LoVo (cell line): ENCODE data around the gene GJB2.
"Not testable (repeated sequence)": the region's sequence is repeated elsewhere in the genome, so short reads cannot be mapped to it uniquely, and the experiment has no call there.

Experiments
- DNase-seq: peaks from one replicate; pipeline ENCODE4 v3.0.0-alpha.2; 2016; ENCODE audit warnings: low spot score

Gene GJB2

DNA sequence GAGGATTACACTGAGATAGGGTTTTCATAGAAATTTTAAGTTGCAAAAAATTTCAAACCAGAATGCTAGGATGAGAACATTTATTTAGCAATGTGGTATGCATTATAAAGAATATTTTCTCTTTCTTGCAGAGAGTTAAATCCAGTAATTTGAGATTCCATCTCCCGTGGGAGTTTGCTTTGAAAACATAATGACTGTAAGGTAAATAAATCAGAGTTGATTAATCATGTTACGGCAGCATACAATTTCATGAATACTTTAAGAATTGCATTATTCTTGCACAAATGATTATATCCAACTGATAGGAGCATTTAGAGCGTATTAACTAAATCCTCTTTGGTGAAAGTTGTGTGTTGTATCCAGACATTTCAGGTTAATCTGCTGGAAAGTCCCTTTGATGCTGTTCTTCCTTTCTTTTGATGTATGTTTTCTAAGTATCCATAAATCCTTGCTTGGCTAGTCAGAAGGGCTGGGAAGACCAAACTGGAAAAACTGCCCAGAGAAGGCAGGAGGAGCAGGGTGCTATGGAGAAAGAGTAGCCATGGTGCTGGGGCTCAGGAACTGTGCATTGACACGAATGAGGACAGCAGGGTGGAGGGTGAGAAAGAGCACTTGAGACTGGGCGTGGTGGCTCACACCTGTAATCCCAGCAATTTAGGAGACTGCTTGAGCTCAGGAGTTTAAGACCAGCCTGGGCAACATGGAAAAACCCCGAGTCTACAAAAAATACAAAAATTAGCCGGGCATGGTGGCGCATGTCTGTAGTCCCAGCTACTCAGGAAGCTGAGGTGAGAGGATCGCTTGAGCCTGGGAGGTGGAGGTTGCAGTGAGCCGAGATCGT is 27.1 kb downstream of the GJB2 start:
- no peak for DNase-seq

DNA sequence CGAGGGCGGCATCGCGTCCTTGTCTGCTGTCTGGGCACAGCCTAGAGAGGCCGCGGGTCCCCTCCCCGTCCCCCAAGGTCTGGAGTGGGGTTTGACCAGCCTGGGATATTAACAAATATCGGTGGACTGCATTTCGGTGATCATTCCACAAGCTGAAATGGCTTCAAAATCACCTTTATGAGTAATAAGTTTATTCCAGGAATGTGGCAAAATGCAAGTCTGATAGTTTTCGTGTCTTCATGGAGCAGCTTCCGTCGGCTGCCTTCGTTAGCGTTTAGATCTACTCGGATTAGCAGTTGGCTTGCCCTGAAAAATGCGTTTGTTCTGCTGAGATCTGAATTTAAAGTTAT is 30.8 kb downstream of the GJB2 start:
- DNase-seq, result no peak

DNA sequence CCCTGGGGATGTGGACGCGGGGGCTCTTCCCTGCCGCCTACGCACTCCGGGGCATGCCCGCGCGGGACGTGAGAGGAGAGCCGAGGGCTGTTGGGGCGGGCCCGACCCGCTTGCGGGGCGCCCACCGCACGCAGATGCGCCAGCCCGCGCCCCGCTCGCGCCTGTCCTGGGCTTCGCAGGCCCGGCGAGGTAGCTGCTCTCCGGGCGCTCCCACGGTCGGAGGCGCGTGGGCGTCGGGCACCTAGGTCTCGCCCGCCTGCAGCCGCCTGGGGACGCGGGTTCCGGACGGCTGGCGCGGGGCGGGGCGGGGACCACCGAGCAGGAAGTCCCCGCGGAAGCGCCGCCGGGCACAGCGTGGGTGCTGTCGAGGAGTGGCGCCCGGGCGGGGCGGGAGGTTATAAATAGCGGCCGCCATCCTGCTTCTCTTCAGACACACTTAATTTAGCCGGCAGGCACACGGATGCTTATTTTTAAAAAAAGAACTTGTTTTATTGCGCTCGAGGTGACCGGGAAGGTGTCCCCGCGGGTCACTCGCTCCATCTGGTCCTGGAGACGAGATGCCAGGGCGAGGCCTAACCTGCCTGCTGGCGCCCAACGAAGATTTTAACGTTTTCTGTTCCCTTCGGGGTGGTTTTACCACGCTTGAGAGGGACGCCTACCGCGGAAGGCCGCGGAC is 31.3 kb downstream of the GJB2 start:
- no peak for DNase-seq

DNA sequence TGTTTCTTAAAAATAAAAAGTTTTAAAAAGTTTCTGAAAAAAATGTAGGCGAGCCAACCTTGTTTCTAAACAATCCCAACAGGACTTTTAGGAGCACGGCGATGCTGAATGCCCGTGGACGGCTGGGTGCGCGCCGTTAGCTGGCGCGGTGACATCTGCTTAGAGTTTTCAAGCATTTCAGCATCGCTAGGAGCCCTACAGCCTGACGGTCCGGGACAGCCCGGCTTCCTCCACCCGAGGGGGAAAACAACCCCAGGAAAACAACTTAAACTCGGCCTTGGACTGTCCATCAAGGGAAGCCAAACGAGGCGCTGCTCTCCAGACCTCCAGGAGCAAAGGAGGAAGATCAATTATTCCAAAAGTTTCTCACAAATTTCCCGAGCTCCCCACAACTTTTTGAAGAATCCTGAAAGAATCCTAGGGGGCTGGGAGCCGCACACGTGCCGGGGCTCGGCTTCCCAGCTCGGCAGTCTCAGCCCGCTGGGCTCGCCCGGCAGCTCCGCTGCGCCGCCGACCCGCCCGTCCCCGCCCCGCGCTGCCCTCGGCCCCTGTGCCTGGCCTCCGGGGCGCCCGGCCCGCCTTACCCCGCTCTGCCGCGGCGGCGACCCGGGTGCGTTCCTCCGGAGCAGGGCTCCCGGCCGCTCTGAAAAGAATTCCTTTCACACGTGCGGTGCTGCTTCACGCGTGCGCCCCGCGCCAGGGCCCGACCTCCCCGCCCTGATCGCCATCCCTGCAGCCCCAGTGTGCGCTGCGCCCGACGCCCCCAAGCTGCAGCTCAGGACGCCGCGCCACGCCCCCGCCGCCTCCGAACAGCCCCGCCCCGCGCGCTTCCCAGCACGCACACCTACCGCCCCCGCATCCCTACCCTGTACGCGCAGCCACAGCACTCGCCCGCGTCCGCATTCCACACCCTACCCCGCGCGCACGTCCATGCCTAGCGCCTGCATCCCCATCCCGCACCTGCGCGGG is 32.1 kb downstream of the GJB2 start, which contains the start of gene GJA3:
Gene GJA3 (minus strand): TSS at position 747 of the 969 bp plus-strand sequence. CDS start 17,764 bp downstream, outside the sequence.
- peak; percentile 78 for DNase-seq

DNA sequence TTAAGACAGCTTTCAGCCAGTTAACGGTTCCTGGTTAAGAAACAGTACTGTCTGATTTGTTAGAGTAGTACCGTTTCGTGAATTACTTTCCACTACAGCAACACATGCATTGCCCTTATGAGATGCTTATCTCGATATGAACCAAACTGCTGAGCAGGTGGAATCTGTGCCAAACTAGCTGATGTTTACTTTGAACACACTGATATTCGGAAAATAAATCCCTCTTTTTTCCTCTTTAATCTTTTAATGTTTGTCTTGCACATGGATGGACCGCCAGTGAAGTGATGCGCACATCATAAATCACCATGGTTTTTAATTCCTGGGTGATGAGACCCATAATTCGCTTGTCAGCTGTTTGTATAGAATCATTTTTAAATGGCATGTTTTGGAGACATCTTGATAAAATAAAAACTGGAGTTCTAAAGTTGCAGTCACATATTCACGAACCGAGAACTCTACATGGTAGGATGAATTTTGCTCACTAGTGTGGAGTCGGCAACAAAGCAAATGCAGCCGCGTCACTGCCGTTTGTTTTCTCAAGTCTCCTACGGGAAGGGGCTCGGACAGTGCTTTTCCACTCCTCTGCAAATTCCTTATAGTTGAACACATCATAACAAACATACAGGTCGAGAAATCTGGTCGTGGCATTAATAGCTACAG is 33.0 kb downstream of the GJB2 start:
- DNase-seq, result no peak

DNA sequence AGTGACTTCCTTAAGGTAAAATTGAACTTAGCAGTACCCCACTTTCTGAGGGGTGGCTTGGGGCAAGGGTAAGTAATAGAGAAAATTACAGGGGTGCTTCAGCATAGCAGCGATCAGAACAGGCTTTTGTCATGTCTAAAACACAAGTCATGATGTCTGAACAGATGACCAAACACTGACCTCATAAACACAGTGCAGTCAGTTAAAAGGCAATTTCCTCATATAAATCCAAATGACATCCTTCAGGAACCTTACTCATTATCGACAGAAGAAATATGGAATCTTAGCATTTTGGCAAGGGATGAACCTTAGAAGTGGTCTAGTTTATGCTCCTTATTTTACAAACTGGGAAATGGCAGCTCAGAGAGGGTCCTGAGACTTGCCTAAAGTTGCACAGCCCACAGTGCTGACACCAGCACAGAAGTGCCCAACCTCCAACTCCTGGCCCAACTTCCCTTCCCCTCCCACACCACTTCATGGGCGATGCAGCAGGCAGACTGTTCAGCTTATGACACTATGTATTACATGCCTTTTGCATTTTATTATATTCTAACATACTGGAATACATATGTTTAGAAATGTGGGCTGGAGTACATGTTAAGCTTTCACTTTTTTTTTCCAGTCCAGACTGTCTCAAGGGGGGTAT is 35.5 kb downstream of the GJB2 start:
- DNase-seq, result no peak

DNA sequence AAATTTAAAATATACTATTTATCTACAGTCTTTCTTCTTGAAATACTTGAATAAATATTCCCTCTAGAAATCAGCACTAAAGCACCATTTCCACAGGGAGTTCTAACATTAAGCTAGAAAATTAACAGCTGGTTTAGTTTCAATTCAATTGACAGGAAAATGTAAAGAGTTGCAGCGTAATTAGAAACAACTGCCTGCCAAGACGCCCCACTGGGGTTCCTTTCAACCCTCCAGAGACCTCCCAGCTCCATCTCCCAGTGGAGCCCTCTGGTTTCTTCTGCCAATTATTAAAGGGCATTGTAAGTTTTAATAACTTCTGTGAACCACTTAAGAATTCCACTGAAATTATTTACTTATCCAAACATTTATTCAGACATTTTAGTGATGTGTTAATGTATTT is 36.0 kb downstream of the GJB2 start:
- no peak for DNase-seq

DNA sequence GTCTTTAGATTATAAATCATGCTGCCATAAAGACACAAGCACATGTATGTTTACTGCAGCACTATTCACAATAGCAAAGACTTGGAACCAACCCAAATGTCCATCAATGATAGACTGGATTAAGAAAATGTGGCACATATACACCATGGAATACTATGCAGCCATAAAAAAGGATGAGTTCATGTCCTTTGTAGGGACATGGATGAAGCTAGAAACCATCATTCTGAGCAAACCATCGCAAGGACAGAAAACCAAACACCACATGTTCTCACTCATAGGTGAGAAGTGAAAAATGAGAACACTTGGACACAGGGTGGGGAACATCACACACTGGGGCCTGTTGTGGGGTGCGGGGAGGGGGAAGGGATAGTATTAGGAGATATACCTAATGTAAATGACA is 39.4 kb downstream of the GJB2 start:
- not testable (repeated sequence) for DNase-seq

DNA sequence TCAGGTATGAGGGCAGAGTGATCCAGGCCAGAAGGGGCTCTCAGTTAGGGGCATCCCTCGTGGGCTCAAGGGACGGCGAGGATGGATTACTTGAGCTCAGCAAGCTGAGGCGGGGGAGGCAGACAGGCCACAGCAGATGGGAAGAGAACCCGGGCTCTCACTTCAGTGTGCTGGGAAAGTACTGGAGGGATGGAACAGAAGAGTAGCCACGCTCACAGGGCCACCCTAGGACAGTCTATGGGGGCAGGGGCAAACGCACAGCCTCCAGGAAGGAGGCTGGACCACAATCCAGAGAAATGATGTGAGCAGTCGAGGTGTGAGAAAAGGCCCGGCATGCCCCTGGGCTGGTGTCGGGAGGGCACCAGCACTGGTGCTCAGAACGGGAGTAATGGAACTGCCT is 41.1 kb downstream of the GJB2 start:
- no peak for DNase-seq

DNA sequence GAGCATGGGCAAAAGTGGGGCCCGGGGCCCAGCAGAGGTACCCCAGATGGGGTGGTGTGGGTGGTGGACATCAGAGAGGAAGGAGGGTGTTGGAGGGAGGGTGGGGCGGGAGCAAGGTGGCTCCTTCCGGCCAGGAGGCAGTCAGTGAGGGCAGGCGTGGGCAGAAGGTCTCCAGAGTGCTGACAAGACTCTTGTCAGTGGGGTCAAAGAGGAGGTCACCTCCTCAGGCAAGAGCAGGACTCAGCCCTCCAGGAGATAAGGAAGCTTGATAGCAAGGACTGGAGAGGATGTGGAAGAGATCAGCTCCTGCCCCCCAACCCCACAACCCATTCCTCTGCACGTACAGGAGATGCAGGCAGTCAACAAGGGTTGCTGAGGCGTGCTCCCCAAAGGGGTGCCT is 41.7 kb downstream of the GJB2 start:
- DNase-seq, result no peak

DNA sequence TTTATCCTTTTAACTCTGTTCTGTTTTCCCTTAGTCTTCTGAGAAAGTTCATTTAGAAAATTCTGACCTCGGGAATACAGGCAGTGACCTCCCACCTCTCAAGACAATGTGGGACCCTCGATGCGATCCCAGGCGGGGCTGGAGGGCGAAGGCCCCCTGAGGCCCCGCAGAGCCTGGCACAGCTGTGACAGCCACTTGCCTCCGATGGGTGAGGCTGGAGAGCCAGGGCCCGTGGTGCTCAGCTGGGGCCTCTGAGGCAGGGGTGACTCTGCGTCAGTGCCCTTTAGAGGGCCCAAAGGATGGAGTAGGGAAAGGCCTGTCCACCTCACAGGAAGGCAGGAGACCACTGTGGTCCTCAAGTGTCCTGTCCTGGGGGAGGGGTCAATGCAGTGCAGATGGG is 42.2 kb downstream of the GJB2 start:
- no peak for DNase-seq

DNA sequence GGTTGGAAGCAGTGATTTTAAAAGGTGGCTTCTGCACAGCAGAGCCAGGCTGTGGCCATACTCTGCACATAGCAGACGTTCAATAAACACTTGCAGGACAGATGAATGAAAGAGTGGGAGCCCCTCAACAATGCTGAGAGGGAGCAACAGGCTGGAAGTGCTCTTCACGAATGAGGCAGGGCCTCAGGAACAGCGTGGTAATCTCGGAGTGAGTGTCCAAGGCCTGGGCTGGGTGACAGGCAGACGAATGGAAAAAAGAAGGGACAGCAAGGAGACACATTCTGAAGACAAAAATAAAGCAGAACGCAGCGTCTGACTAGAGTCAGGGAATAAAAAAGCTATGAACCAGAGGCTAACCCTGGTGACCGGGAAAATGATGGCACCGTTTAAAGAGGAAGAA is 43.0 kb downstream of the GJB2 start:
- DNase-seq, result no peak

DNA sequence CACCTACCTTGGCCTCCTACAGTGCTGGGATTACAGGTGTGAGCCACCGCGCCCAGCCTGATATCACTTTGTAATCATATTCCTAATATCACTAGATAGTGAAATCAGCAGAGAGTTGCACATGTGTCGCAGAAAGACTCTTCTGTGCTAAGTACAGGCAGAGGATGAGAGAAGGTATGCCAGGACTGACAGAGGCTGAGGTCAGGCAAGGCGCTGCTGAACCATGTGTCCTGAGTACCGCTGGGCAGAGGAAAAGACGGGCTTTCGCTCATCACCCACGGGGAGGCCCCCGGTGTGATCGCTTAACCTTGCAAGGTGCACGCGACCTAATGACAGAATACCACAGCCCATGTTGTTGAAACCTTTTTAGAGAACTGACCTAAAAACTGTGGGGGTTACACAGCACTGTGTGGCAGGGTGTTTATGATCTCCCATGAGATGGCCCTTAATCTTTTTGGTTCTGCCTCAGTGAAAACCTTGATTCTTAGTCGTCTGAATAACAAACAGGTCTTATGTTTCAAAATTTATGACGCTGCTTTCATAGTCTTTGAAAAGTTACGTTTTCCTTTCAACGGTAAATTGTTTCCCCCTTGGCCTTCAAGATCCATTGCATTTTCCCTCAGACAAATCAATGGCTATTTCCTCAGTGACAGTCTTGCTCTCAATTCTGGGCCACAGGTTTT is 44.1 kb downstream of the GJB2 start:
- DNase-seq, result no peak

DNA sequence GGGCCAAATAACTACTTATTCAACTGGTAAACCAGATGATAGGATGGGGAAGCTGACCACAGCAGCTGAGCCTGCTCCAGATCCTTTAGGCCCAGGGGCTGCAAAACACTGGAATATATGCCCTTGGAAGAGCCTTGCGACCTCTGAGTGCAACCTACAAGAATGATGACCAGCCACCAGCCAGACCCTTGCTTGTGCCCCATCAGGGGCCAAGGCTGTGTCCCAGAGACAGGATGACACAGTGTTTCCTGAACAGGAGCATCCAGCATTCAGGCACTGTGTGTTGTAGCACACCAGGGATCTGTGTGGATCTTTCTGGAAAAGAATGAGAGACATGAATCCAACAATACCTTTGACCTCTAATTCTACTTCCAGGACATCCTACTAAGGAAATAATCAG is 46.4 kb downstream of the GJB2 start:
- no peak for DNase-seq

DNA sequence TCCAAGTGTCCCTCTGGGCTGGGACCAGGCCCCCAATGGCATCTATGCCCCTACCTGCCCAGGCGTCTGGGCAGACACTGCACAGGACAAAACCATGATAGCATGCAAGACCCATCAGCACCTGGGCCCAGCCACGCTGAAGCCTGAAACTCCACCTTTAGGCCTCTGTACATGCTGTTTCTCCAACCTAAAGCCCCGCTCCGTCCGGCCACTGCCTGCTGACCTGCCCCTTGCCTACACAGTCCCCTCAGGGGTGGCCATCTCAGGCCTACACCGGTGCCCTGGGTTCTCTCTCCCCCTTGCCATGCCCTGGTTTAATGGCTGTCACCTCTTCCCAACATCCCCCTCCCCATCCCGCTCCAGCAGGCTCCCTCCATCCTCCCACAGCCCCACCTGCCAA is 47.2 kb downstream of the GJB2 start:
- DNase-seq, result no peak

DNA sequence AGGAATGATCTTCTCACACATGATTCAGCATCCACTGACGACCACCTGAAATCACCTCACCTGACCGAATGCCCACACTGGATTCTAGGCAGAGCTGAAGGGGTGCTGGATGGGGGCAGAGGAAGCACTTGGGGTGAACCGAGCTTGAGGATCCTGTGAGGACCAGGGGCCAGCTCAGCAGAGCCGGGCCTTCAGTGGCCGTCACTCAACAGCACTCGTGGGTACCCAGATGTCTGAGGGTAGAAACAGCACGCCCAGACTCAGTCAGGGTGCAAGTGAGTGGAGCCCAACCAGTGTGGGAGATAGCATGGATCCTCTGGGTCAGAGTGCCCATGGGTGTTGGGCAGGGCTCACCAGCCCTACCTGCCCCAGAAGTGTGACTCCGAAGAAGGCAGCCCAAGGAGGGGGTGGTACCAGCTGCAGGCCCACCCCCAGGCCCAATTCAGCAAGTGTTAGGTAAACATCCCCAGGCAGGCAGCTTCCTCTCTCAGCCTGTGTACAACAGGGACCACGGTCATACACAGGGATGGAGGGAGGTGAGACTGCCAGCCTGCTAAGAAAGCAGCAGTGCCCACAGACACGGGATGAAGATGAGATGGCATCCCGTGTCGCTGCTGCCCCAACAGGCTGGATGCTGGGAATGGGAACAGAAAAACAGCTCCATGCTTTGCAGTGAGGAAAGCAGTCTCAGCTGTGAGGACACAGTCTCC is 48.4 kb downstream of the GJB2 start:
- no peak for DNase-seq

DNA sequence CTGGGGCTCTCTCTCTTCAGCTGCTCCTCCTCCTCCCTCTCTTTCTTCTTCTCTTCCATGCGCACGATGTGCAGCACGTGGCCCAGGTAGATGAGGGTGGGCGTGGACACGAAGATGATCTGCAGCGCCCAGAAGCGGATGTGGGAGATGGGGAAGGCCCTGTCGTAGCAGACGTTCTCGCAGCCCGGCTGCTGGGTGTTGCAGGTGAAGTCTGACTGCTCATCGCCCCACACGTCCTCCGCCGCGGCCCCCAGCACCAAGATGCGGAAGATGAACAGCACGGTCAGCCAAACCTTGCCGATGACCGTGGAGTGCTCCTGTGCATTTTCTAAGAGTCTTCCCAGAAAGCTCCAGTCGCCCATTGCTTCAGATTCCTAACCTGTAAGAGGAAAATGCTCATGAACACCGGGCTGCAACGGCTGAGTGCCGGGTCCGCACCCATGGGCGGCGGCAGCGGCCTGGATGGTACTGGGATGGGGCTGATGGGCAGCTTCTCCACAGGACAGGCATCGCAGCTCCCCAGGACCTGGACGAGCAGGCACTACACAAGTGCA is 49.7 kb downstream of the GJB2 start:
- no peak for DNase-seq

DNA sequence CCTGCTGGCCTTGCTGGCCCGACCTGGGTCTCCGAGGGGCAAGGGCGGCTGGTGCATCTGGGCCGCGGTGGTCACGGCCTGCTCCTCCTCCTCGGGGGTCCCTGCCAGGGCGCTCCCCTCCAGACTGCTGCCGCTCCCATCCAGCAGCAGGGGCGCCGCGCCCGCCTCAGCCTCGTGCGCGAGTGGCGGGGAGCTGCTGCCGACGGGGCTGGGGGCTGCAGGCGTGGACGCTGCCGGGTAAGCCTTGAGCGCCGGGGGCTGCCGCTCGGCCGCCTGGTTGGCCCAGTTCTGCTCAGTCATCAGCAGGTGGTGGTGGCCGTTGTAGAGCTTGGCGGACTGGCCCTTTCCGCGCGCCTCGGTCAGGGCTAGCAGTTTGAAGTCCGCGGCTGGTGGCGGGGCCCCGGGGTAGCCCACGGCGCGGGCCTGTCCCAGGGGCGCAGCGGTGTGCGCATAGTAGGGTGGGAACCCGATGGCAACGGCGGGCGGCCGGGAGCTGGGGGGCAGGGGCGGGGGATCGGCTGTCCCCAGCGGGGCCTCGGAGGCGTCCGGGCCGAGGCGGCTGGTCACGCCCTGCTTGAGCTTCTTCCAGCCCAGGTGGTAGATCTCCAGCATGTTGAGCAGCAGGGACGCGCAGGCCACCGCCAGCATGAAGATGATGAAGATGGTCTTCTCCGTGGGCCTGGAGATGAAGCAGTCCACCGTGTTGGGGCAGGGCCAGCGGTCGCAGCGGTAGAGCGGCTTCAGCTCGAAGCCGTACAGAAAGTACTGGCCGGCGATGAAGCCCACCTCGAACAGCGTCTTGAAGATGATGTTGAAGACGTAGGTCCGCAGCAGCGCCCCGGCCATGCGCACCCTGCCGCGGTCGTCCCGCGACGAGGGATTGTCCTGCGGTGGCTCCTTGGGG is 50.5 kb downstream of the GJB2 start:
- no peak for DNase-seq
